ENCODE data around the gene XKR8.

XKR8 gene

GRCh38 chr1:27940870-27941560, 18.8 kb upstream of the XKR8 start:
- Mint-ChIP-seq H3K36me3 (ENCODE audit: low read depth) (no peaks in the 10 kb centered on the region), H3K27me3 (peaks cover 5% of the 10 kb centered on the region), H3K9me3 (no peaks in the 10 kb centered on the region), H3K27ac (peak overlapping the region; percentile 1), H3K4me1 (ENCODE audit: low read depth) (peaks cover 52% of the 10 kb centered on the region), H3K4me3 (no peak overlapping the region)
- intact Hi-C loops (cut with micrococcal nuclease), result loop anchor here (5.0 kb wide), 1 partner anchor 41 kb away; no protein-coding TSS in a partner anchor

DNA sequence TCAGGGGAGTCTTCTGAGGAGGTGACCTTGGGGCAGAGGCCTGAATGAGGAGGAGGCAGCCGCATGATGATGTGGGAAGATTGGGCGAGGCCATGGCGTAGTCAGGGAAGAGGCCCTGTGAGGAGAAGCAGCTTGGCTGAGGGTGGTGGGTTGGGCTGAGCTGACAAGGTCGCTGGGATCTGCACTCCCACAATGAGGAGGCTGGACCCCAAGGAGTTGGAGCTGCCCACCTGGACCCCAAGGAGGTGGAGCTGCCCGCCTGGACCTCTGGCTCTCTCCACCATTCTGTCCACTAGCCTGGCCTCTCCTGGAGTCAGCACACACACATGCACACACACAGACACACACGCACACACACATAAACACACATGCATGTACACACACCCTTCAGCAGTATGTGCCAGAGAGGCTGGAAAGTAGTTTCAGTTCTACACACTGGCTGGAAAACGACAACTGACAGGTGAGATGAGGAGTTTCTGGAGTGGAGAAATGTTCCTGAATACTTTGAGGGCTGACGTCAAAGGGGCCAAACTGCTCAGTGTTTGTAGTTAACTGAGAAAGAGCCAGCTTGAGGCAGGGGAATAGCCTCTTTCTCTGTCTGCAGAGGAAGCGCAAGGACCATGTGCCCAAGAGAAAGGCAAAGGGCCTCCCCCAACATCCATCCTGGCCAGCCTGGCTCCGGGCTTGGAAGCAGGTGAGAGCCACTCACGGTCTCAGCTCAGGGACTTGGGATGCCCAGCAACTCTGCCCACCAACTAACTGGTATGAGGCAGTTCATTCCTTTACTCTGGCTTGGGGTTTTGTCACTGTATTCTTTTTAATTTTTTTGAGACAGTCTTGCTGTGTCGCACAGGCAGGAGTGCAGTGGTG, 17.9 kb upstream of the XKR8 start:
- Mint-ChIP-seq H3K27me3 (no peaks in the 10 kb centered on the region), H3K36me3 (ENCODE audit: low read depth) (no peaks in the 10 kb centered on the region), H3K9me3 (no peaks in the 10 kb centered on the region), H3K4me1 (ENCODE audit: low read depth) (peaks cover 52% of the 10 kb centered on the region), H3K4me3 (no peak overlapping the region), H3K27ac (peak overlapping the region; percentile 1)
- intact Hi-C loops (cut with micrococcal nuclease), result loop anchor here (5.0 kb wide), 1 partner anchor 40 kb away; no protein-coding TSS in a partner anchor

- Mint-ChIP-seq H3K4me3 (no peak overlapping the region), H3K4me1 (ENCODE audit: low read depth) (peaks cover 44% of the 10 kb centered on the region), H3K27ac (peak overlapping the region; percentile 48), H3K9me3 (no peaks in the 10 kb centered on the region), H3K27me3 (no peaks in the 10 kb centered on the region), H3K36me3 (ENCODE audit: low read depth) (no peaks in the 10 kb centered on the region)
- intact Hi-C loops (cut with micrococcal nuclease), result no loop called here
These were observed 14.8 kb upstream of the XKR8 start for GRCh38 chr1:27945020-27945419.

- Mint-ChIP-seq H3K36me3 (ENCODE audit: low read depth) (no peaks in the 10 kb centered on the region), H3K27me3 (no peaks in the 10 kb centered on the region), H3K27ac (no peak overlapping the region), H3K4me3 (no peak overlapping the region), H3K4me1 (ENCODE audit: low read depth) (peaks cover 14% of the 10 kb centered on the region), H3K9me3 (no peaks in the 10 kb centered on the region)
- intact Hi-C loops (cut with micrococcal nuclease), result no loop called here
These were observed 10.7 kb upstream of the XKR8 start for GRCh38 chr1:27949027-27949426.

- Mint-ChIP-seq H3K36me3 (ENCODE audit: low read depth) (no peaks in the 10 kb centered on the region), H3K9me3 (no peaks in the 10 kb centered on the region), H3K4me1 (ENCODE audit: low read depth) (peaks cover 5% of the 10 kb centered on the region), H3K4me3 (no peak overlapping the region), H3K27me3 (no peaks in the 10 kb centered on the region), H3K27ac (no peak overlapping the region)
- intact Hi-C loops (cut with micrococcal nuclease), result no loop called here
These were observed 8.4 kb upstream of the XKR8 start for GRCh38 chr1:27951396-27951795.

- Mint-ChIP-seq H3K4me1 (ENCODE audit: low read depth) (peaks cover 5% of the 10 kb centered on the region), H3K36me3 (ENCODE audit: low read depth) (no peaks in the 10 kb centered on the region), H3K27me3 (no peaks in the 10 kb centered on the region), H3K4me3 (no peak overlapping the region), H3K27ac (no peak overlapping the region), H3K9me3 (no peaks in the 10 kb centered on the region)
- intact Hi-C loops (cut with micrococcal nuclease), result no loop called here
These were observed 7.6 kb upstream of the XKR8 start for GRCh38 chr1:27952147-27952546.

DNA sequence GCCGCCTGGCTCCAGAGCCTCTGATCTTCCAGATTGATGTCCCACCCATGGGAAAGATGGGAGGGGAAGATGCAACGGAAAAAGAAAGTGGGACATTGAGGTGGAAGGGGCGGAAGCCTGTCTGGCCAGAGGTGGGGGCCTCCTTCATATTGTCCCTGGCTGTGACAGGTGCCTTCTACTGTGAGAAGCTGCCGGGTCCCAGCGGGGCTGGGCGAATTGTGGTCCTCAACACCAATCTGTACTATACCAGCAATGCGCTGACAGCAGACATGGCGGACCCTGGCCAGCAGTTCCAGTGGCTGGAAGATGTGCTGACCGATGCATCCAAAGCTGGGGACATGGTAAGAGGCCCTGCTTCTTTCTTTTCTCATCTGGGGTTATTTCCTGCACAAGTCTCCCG, 5.6 kb upstream of the XKR8 start:
- Mint-ChIP-seq H3K27ac (no peak overlapping the region), H3K9me3 (no peaks in the 10 kb centered on the region), H3K4me3 (no peak overlapping the region), H3K27me3 (no peaks in the 10 kb centered on the region), H3K4me1 (ENCODE audit: low read depth) (peaks cover 12% of the 10 kb centered on the region), H3K36me3 (ENCODE audit: low read depth) (no peaks in the 10 kb centered on the region)
- intact Hi-C loops (cut with micrococcal nuclease), result no loop called here

DNA sequence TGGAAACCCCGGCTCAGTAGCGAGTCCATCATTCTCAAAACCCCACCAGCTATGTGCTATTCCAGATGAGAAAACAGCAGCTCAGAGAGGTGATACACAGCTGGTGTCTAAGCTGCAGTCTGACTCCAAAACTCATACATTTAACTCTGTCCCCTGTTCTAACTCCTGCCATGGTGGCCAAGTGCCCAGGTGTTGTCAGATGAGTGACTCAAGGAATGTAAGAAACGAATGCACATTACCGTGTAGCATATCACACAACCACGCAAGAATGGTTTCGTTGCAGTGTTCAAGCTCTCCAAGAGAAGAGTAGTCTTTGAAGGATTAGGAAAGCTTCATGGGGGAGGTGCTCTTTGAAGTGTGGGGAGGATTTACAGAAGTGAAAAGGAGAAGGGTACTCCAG, 4.7 kb upstream of the XKR8 start:
- H3K27ac Mint-ChIP-seq, result no peak overlapping the region
- peaks cover 14% of the 10 kb centered on the region for H3K4me1 Mint-ChIP-seq (ENCODE audit: low read depth)
- H3K36me3 Mint-ChIP-seq (ENCODE audit: low read depth), result no peaks in the 10 kb centered on the region
- intact Hi-C loops (cut with micrococcal nuclease), result no loop called here
- no peaks in the 10 kb centered on the region for H3K9me3 Mint-ChIP-seq
- H3K27me3 Mint-ChIP-seq, result no peaks in the 10 kb centered on the region
- H3K4me3 Mint-ChIP-seq, result no peak overlapping the region

DNA sequence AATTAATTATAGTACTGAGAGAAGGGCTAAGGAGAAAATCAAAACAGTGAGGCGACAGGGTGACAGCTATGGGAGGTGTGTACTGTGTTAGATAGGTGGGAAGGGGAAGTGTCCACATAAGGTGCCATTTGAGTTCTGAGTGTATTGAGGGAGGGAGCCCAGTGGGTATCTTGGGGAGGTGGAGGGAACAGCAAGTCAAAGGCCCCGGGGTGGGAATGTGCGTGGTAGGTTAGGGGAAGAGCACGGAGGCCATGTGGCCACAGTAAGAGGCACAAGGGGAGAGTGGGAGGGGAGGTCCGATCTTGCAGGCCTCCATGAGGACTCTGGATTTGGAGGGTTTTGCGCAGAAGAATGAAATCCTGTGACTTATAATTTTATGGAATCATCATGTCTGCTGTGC, 3.0 kb upstream of the XKR8 start:
- no peaks in the 10 kb centered on the region for H3K27me3 Mint-ChIP-seq
- no peak overlapping the region for H3K4me3 Mint-ChIP-seq
- no peaks in the 10 kb centered on the region for H3K36me3 Mint-ChIP-seq (ENCODE audit: low read depth)
- intact Hi-C loops (cut with micrococcal nuclease), result no loop called here
- H3K4me1 Mint-ChIP-seq (ENCODE audit: low read depth), result peaks cover 27% of the 10 kb centered on the region
- H3K27ac Mint-ChIP-seq, result no peak overlapping the region
- no peaks in the 10 kb centered on the region for H3K9me3 Mint-ChIP-seq

GRCh38 chr1:27957655-27958054, 2.1 kb upstream of the XKR8 start:
- no peak overlapping the region for H3K27ac Mint-ChIP-seq
- peaks cover 2% of the 10 kb centered on the region for H3K36me3 Mint-ChIP-seq (ENCODE audit: low read depth)
- H3K4me1 Mint-ChIP-seq (ENCODE audit: low read depth), result peaks cover 31% of the 10 kb centered on the region
- intact Hi-C loops (cut with micrococcal nuclease), result no loop called here
- H3K9me3 Mint-ChIP-seq, result no peaks in the 10 kb centered on the region
- H3K4me3 Mint-ChIP-seq, result no peak overlapping the region
- no peaks in the 10 kb centered on the region for H3K27me3 Mint-ChIP-seq

- no peaks in the 10 kb centered on the region for H3K27me3 Mint-ChIP-seq
- H3K36me3 Mint-ChIP-seq (ENCODE audit: low read depth), result peaks cover 11% of the 10 kb centered on the region
- no peaks in the 10 kb centered on the region for H3K9me3 Mint-ChIP-seq
- H3K27ac Mint-ChIP-seq, result no peak overlapping the region
- intact Hi-C loops (cut with micrococcal nuclease), result no loop called here
- peaks cover 31% of the 10 kb centered on the region for H3K4me1 Mint-ChIP-seq (ENCODE audit: low read depth)
- H3K4me3 Mint-ChIP-seq, result no peak overlapping the region
These were observed 1.3 kb upstream of the XKR8 start for GRCh38 chr1:27958513-27958912.

DNA sequence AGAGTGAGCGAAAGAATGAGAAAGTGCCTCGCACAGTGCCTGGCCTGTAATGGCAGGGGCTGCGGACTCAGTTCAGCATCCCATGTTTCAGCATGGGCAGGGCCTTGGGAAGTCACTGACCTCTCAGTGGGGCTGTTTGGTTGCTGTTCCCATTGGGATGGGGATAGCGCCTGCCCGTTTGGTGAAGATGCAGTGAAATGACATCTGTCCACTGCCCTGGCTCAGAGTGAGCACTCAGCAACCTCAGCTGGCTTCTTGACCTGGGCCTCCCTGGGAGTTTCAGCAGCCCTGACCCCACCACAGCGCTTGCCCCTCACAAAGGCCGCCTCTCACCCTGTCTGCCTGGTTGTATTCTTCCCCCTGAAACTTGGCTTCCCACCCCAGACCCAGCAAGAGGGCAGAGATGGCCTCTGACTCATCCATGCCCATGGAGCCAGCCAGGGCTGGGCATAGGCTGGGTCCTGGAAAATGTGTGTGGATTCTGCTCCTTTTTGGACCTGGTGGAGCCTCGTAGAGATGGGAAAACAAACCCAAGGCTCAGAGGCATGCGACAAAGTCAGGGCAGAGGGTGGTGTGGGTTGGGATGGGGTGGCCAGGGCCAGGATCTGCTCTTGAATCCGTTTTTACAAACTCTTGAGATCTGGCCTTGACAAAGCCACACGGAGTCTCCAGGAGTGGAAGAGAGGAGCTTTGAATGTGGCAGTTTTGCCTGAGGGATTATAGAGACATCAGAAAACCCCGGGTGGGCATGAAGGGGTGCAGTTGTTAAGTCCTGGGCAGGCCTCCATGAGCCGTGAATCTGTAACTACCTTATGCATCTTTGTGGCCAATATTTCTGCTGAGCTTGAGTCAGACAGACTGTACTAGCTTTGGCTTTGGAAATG, 1.2 kb downstream of the XKR8 start:
- Mint-ChIP-seq H3K27me3 (no peaks in the 10 kb centered on the region), H3K4me1 (ENCODE audit: low read depth) (peaks cover 25% of the 10 kb centered on the region), H3K4me3 (peak overlapping the region; percentile 75), H3K9me3 (no peaks in the 10 kb centered on the region), H3K36me3 (ENCODE audit: low read depth) (peaks cover 35% of the 10 kb centered on the region), H3K27ac (peak overlapping the region; percentile 52)
- intact Hi-C loops (cut with micrococcal nuclease), result no loop called here

GRCh38 chr1:27961646-27962221, 2.0 kb downstream of the XKR8 start:
- Mint-ChIP-seq H3K9me3 (no peaks in the 10 kb centered on the region), H3K4me1 (ENCODE audit: low read depth) (peaks cover 25% of the 10 kb centered on the region), H3K27ac (peak overlapping the region; percentile 52), H3K36me3 (ENCODE audit: low read depth) (peaks cover 42% of the 10 kb centered on the region), H3K27me3 (no peaks in the 10 kb centered on the region), H3K4me3 (no peak overlapping the region)
- intact Hi-C loops (cut with micrococcal nuclease), result no loop called here

Measured in dendritic cell treated with granulocyte-macrophage colony-stimulating factor and Interleukin-4, amounts not matched to agents 40 ng/mL and 50 ng/mL, for 4 days (primary cell).